ENCODE data around the gene CNTNAP2. TPM values are rescaled to one million over a fixed set of nuclear protein-coding genes. Genes with fewer than 3 reads are reported as not detected.

The CNTNAP2 gene
- total RNA-seq, 1 experiment from 2014 or later, result 64.5 TPM

- no peak for TF ChIP-seq CTCF (conservative IDR thresholded peaks at IDR 0.05)
- no peak overlapping the region for H3K27ac Mint-ChIP-seq
- Histone ChIP-seq H2BK15ac (ENCODE audit: low read depth, low read length) (no peak overlapping the region), H4K5ac (ENCODE audit: insufficient read length, low read depth, low read length) (no peak overlapping the region), H3K23me2 (ENCODE audit: insufficient read length, low read depth, low read length, poor library complexity, severe bottlenecking) (no peaks in the 10 kb centered on the region), H2AK5ac (ENCODE audit: insufficient read length, low read length) (no peak overlapping the region), H2BK5ac (ENCODE audit: insufficient read length, low read length) (no peak overlapping the region), H4K91ac (ENCODE audit: insufficient read length, low read depth, low read length) (no peak overlapping the region), H3K79me1 (ENCODE audit: insufficient read depth, low read depth, low read length, poor library complexity, severe bottlenecking) (no peaks in the 10 kb centered on the region), H3K4ac (ENCODE audit: low read depth, low read length) (no peak overlapping the region), H4K20me1 (ENCODE audit: control insufficient read depth, insufficient read depth, insufficient read length) (no peaks in the 10 kb centered on the region), H3K56ac (ENCODE audit: insufficient read length, low read depth, low read length) (no peak overlapping the region), H3K4me2 (ENCODE audit: insufficient read depth, insufficient read length, low read length) (no peak overlapping the region), H3K27me3 (ENCODE audit: insufficient read depth, low read length) (no peaks in the 10 kb centered on the region), H2BK12ac (ENCODE audit: insufficient read length, low read depth, low read length) (no peak overlapping the region), H3K9ac (ENCODE audit: extremely low read depth, insufficient read length, low read length) (no peak overlapping the region), H2BK120ac (ENCODE audit: low read depth, low read length, poor library complexity, severe bottlenecking) (no peak overlapping the region), H3K4me1 (ENCODE audit: insufficient read depth, low read length) (no peaks in the 10 kb centered on the region), H3T11ph (ENCODE audit: low read length) (no peak overlapping the region), H2AFZ (ENCODE audit: low read length) (no peak overlapping the region), H3K27ac (ENCODE audit: insufficient read length, low read depth, low read length) (no peak overlapping the region), H3K14ac (ENCODE audit: insufficient read depth, low read length) (no peak overlapping the region), H3K9me3 (ENCODE audit: control insufficient read depth, low read depth, low read length) (no peaks in the 10 kb centered on the region), H3K18ac (ENCODE audit: insufficient read length, low read depth, low read length) (no peak overlapping the region), H3K23ac (ENCODE audit: insufficient read length, low read depth, low read length) (no peak overlapping the region), H4K8ac (replicated peaks; ENCODE audit: insufficient read length, low read depth, low read length) (no peak overlapping the region), H2BK20ac (ENCODE audit: low read depth, low read length, poor library complexity, severe bottlenecking) (no peak overlapping the region), H3K79me2 (ENCODE audit: insufficient read depth, low read length) (no peaks in the 10 kb centered on the region)
- DNase-seq, result no peak
- H3K4me3 Mint-ChIP-seq, result no peak overlapping the region
- no peaks in the 10 kb centered on the region; a peak in 1 of 5 replicates for H3K9me3 Mint-ChIP-seq
- no peaks in the 10 kb centered on the region for H3K4me1 Mint-ChIP-seq
- no peaks in the 10 kb centered on the region; a peak in 1 of 7 replicates for H3K36me3 Mint-ChIP-seq (ENCODE audit: insufficient read depth in 1 of 3, low read depth in 3 of 3)
- no CpG with 5 or more reads among the region's 3 CpGs for WGBS (ENCODE audit: extremely low coverage, insufficient read length, low lambda C conversion rate)
- H3K27me3 Mint-ChIP-seq (ENCODE audit: low read depth), result no peaks in the 10 kb centered on the region
These were observed 1663.3 kb downstream of the CNTNAP2 start for GRCh38 chr7:147779949-147780348.
